22Rv1 (cell line): Measurements from ENCODE around the gene GGNBP2.

ENCODE experiments used
- H3K27ac ChIP-seq: fragments of 450-650 bp; 2 replicates; pipeline ENCODE4 v1.5.1; 2017
- CTCF ChIP-seq: fragments of 450-650 bp; IDR thresholded peaks from 2 replicates; pipeline ENCODE4 v1.5.1; 2017; ENCODE audit warnings: mild to moderate bottlenecking
- ZFX ChIP-seq: fragments of 450-650 bp; IDR thresholded peaks from 2 replicates; pipeline ENCODE4 v1.6.1; 2017; ENCODE audit warnings: antibody characterized with exemption, borderline replicate concordance

The GGNBP2 gene

GRCh38 chr17:36523113-36523512 is 21.6 kb upstream of the GGNBP2 start:
- no peak for TF ChIP-seq ZFX
- no peak for TF ChIP-seq CTCF
- no peak overlapping the region for H3K27ac ChIP-seq

GRCh38 chr17:36524428-36524876 is 20.3 kb upstream of the GGNBP2 start:
- no peak for TF ChIP-seq ZFX
- no peak for TF ChIP-seq CTCF
- H3K27ac ChIP-seq, result no peak overlapping the region

GRCh38 chr17:36525113-36525512 is 19.6 kb upstream of the GGNBP2 start:
- TF ChIP-seq CTCF (no peak), ZFX (no peak)
- no peak overlapping the region for H3K27ac ChIP-seq

- H3K27ac ChIP-seq, result no peak overlapping the region
- TF ChIP-seq CTCF, result no peak
- TF ChIP-seq ZFX, result no peak
Measured at GRCh38 chr17:36525888-36526287, 18.8 kb upstream of the GGNBP2 start.

GRCh38 chr17:36527621-36528250 is 17.0 kb upstream of the GGNBP2 start:
- H3K27ac ChIP-seq, result no peak overlapping the region
- no peak for TF ChIP-seq CTCF
- no peak for TF ChIP-seq ZFX

- TF ChIP-seq ZFX, result no peak
- TF ChIP-seq CTCF, result no peak
- H3K27ac ChIP-seq, result no peak overlapping the region
Measured at GRCh38 chr17:36529121-36529520, 15.6 kb upstream of the GGNBP2 start.

- no peak overlapping the region for H3K27ac ChIP-seq
- TF ChIP-seq CTCF, result no peak
- no peak for TF ChIP-seq ZFX
Measured at GRCh38 chr17:36532435-36532975, 12.2 kb upstream of the GGNBP2 start.
